ENCODE data around the gene ATP10B. TPM values are rescaled to one million over a fixed set of nuclear protein-coding genes. Genes with fewer than 3 reads are reported as not detected.

The ATP10B gene
- total RNA-seq, 1 donor, result under 0.01 TPM

DNA sequence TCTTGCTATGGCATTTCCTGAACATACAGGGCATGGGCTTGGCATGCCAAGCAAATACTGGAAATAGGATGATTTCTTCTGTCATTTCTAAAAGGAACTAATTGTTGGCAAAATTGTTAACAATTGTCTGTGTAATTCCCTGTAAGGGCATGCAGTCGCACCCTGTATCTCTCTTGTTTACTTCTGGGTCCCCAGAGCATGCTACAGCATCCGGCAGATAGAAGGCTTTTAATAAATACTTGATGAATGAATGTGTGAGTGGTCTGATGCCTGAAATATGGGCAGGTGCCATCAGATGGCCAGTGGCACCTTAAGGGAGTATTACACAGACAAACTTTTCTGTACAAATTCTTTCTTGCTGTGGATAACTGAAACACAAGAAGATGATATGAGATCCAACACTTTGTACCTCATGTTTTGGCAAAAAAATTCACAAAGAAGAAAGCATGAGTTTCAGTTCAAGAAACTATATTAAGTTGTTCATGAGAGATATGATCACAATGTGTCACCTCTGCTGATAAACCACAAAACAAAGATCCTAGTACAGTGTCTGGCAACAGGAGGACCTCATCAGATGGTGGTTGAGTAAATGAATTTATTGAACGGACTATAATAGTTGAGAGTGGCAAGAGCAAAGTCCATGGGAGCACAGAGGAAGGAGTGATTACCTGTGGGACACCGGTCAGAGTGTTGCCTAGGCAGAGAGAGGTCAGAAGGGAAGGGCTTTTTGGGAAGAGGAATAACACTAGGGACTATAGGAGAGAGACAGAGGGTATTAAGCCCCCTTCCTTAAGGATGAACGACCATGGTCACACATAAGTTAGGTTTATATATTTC is 194.2 kb downstream of the ATP10B start:
- no peak overlapping the region for H3K4me3 ChIP-seq (ENCODE audit: low read length)
- no peaks in the 10 kb centered on the region for H3K9me3 ChIP-seq (ENCODE audit: low read depth, low read length)
- H3K4me1 ChIP-seq (ENCODE audit: insufficient read depth, low read length), result no peaks in the 10 kb centered on the region
- no peaks in the 10 kb centered on the region for H3K27me3 ChIP-seq (ENCODE audit: insufficient read depth, low read length)

DNA sequence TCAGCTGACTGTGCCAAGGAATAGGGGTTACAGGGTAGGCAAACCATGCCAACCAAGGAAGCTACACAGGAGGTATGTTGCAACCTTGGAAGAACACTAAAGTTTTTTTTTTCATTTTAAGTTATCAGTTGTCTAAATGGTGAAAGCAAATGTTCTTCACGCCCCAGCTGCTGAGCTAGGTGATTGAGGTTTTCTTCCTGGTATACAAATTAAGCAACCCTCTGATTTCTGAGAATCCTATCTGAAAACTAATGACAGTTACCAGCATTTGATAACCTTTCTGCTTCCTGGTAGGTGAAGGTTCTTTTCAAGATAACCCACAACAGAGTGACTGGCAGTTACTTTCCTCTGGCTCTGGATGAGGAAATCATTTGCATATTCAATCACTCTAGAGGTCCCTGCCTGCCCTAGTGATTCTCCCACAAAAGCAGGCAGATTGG is 194.9 kb downstream of the ATP10B start:
- H3K4me3 ChIP-seq (ENCODE audit: low read length), result no peak overlapping the region
- no peaks in the 10 kb centered on the region for H3K9me3 ChIP-seq (ENCODE audit: low read depth, low read length)
- H3K27me3 ChIP-seq (ENCODE audit: insufficient read depth, low read length), result no peaks in the 10 kb centered on the region
- H3K4me1 ChIP-seq (ENCODE audit: insufficient read depth, low read length), result no peaks in the 10 kb centered on the region

DNA sequence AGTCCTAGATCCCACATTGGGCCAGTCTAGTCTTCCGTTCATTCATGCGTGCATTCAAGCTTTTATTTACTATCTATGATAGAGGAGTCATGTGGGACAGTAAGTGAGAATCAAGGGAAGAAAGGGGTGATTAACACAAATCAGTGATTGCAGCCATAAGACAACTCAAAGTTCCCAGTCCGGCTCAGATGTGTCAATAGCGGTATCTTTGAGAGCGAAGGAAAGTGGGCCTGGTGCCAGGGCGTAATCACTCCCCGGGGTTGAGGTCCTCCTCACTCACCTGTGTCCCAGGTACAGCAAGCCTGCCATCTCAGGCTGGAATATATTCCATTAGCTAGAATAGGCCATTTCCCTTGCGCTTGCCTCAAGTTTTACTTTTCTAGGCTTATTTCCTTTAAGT is 196.3 kb downstream of the ATP10B start:
- Histone ChIP-seq H3K4me3 (ENCODE audit: low read length) (no peak overlapping the region), H3K27me3 (ENCODE audit: insufficient read depth, low read length) (no peaks in the 10 kb centered on the region), H3K4me1 (ENCODE audit: insufficient read depth, low read length) (no peaks in the 10 kb centered on the region), H3K9me3 (ENCODE audit: low read depth, low read length) (no peaks in the 10 kb centered on the region)

DNA sequence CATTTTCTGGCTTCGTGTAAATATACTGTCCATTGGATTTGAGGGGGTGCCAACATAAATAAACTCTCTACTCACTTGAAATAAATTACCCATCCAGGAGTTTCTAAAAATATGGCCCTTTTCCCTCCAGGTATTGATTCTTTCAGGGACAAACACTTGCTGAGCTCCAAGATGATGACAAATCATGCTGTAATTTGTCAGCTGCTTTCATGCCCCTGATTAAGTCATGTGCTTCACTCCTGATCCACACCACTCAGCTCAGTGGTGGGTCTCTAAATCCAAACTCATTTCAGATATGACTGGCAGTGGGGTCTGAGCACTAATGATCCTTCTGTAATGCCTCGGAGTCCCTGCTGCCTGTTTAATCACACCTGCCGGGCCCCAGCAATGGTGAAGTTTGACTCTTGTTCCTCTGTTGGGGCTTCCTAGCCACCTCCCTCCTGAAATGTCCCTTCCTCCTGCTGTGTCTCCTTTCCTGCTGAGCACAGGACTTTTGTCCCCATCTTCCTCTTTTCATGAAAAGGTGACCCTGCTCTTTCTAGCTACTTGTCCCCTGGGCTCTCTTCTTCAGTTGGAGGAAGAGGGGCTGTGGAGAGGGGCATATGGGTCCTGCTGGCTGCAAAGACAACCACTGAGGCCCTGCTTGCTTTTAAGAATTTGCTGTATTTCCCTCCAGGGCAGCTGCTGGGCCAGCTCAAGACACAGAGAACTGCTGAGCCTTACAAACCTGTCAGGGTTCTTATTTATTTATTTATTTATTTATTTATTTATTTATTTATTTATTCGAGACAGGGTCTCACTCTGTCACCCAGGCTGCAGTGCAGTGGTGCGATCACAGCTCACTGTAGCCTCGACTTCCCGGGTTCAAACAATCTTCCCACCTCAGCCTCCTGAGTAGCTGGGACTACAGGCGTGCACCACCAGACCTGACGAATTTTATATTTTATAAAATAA is 200.0 kb downstream of the ATP10B start:
- Histone ChIP-seq H3K4me3 (ENCODE audit: low read length) (no peak overlapping the region), H3K4me1 (ENCODE audit: insufficient read depth, low read length) (no peaks in the 10 kb centered on the region), H3K9me3 (ENCODE audit: low read depth, low read length) (no peaks in the 10 kb centered on the region)

DNA sequence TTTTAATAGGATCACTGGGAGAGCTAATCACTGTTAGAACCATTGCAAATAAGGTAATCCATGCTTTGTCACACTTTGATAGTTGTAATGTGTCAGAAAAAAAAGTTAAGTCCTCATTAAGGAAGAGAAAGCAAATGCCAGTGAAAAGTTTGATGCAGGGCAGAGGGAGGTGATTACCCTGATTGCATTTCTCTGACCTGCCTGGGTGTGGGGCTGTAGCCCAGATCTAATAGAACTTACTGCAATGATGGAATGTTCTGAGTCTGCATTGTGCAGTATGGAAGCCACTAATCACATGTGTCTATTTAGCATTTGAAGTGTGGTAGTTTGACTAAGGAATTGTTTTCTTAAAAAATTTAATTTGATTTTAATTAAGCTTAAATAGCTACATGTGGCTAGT is 202.7 kb downstream of the ATP10B start:
- H3K4me3 ChIP-seq (ENCODE audit: low read length), result no peak overlapping the region
- H3K27me3 ChIP-seq (ENCODE audit: insufficient read depth, low read length), result no peaks in the 10 kb centered on the region
- H3K4me1 ChIP-seq (ENCODE audit: insufficient read depth, low read length), result no peaks in the 10 kb centered on the region
- H3K9me3 ChIP-seq (ENCODE audit: low read depth, low read length), result no peaks in the 10 kb centered on the region

More for the DNA sequence above, 200.0 kb downstream of the ATP10B start:
- no peaks in the 10 kb centered on the region for H3K27me3 ChIP-seq (ENCODE audit: insufficient read depth, low read length)

DNA sequence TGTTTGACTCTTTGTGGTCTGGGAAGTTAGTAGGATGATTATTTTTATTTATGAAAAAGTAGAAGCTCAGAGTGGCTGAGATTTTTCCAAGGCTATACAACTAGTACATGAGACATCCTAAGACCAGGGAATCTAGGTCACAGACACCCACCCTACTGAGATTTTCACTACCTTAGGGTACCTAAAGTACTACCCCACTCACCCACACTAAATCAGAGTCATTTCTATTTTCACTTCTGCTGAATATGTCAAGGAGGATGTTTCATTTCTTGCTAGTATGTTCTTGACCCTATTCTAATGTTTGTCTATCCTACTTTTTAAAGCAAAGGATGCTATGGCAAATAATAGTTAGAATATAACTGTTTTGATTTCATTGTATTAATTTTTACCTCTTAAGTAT is 206.0 kb downstream of the ATP10B start:
- no peak overlapping the region for H3K4me3 ChIP-seq (ENCODE audit: low read length)
- no peaks in the 10 kb centered on the region for H3K27me3 ChIP-seq (ENCODE audit: insufficient read depth, low read length)
- no peaks in the 10 kb centered on the region for H3K9me3 ChIP-seq (ENCODE audit: low read depth, low read length)
- H3K4me1 ChIP-seq (ENCODE audit: insufficient read depth, low read length), result no peaks in the 10 kb centered on the region

DNA sequence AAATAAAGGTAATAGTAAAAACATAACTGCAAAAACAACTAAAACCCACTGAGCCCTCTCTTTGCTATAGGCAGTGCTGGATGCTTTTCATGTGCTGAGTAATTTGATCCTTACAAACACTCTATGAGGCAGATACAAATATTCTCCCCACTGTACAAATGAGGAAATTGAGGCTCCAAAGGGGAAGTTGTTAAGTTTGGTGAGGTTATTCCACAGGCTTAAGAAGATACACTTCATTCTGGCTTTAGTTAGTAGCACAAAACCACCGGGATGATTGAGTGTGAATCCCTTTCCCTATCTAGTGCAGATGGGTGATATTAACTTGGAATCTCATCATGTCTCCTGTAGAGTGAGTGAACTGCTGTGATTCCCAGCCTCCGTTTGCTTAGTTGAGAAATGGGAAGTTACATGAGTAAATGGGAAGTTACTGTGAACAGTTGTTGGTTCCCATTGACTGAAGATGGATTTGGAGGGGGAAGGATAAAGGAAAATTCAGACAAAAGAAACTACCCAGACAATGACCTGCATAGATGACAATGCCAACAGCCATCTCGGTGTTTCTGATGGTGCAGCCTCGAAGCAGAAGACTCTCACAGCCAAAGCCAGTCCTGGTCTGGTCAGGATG is 208.3 kb downstream of the ATP10B start:
- H3K4me3 ChIP-seq (ENCODE audit: low read length), result no peak overlapping the region
- no peaks in the 10 kb centered on the region for H3K9me3 ChIP-seq (ENCODE audit: low read depth, low read length)
- no peaks in the 10 kb centered on the region for H3K4me1 ChIP-seq (ENCODE audit: insufficient read depth, low read length)
- H3K27me3 ChIP-seq (ENCODE audit: insufficient read depth, low read length), result no peaks in the 10 kb centered on the region

DNA sequence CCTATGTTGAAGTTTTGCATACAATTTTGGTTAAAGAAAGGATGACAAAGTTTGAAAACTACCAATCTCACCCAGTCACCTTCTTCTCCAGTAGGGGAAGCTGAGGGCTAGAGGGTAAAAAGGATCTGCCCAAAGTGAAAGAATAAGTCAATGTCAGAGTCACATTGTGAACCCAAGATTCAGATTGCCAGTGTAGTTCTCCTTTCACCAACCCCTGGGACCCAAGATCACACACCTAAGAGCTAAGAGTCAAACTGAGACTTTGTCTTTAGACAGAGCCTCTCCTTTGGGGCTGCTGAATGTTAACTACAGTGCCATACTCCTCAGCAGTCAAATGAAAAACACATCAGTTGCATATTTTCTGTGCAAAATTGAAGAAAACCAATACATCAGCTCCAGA is 210.6 kb downstream of the ATP10B start:
- no peaks in the 10 kb centered on the region for H3K4me1 ChIP-seq (ENCODE audit: insufficient read depth, low read length)
- H3K27me3 ChIP-seq (ENCODE audit: insufficient read depth, low read length), result no peaks in the 10 kb centered on the region
- H3K4me3 ChIP-seq (ENCODE audit: low read length), result no peak overlapping the region
- no peaks in the 10 kb centered on the region for H3K9me3 ChIP-seq (ENCODE audit: low read depth, low read length)

DNA sequence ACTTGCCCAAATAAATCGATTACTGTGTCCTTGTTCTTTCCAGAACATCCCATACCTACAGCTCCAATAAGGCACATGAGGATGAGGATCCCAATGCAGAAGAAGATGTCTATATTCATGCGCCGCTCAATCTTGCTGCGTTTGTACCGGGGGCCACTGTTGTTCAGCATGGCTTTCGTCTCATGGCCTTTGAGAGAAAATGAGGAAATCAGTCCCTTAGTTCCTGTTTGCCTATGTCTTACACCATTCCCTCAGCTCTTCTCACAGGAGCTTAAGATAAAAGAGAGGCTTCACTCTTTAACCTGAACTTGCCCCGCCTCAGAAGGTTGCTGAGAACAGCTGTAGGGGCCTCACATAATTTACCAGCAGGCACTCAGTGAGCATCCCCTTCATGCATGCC is 211.6 kb downstream of the ATP10B start:
- Histone ChIP-seq H3K4me3 (ENCODE audit: low read length) (no peak overlapping the region), H3K27me3 (ENCODE audit: insufficient read depth, low read length) (no peaks in the 10 kb centered on the region), H3K4me1 (ENCODE audit: insufficient read depth, low read length) (no peaks in the 10 kb centered on the region), H3K9me3 (ENCODE audit: low read depth, low read length) (no peaks in the 10 kb centered on the region)

DNA sequence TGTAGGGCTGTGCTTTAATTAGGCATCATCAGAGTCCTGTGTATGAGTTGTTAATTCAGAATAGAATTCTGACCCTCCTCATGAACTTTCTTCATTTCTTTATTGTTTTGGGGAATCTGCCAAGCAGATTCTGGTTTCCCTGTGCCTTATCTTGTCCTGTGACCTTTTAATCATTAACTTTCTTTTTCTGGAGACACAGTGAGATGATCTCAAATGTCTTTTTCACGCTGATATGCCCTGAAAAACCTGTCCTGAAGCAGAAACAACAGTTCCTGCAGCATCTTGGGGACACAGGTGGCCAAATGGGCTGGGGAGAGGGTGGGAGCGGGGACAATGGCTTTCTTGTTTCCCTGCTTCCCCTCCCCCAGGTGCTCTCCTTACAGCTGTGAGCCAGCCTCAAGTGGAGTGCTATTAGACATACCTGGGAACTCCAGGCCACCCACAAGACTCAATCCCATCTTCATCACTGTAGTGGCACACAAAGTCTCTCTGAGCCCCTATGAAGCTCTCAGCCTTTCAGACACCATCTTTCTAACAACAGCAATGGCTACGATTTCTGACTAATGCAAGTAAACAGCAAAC is 213.8 kb downstream of the ATP10B start:
- H3K4me3 ChIP-seq (ENCODE audit: low read length), result no peak overlapping the region
- no peaks in the 10 kb centered on the region for H3K27me3 ChIP-seq (ENCODE audit: insufficient read depth, low read length)
- no peaks in the 10 kb centered on the region for H3K4me1 ChIP-seq (ENCODE audit: insufficient read depth, low read length)
- no peaks in the 10 kb centered on the region for H3K9me3 ChIP-seq (ENCODE audit: low read depth, low read length)

DNA sequence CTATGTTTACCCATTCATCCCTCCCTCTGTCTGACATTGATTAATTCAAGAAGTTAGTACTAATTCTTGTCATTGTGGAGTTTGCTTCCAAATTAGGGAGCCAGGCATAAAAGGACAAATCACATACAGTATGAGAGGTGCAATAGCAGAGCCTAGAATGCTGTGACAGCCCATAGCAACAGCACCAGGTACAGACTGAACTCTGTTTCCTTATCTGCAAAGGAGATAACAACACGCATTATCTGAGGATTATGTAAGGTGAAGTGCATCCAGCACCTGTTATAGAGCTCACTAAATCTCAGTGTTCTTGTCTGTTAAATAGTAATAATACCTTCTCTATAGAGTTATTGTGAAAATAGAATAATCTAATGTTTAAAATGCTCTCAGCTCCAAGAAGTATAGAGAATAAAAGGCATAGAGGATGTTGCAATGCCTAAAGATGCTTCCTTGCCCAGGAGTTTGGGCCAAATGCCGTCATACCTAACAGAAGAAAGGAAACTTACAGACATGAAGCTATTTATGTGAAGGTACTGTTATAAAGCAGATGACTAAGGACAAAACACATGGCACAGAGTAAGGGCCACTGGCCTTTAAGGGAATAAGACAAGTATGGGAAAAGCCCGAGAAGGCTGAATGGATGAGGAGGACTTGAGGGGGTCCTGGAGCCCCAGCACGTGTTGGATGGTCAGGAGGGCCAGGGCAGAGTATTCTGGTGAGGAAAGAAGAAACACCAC is 214.5 kb downstream of the ATP10B start:
- no peaks in the 10 kb centered on the region for H3K9me3 ChIP-seq (ENCODE audit: low read depth, low read length)
- no peak overlapping the region for H3K4me3 ChIP-seq (ENCODE audit: low read length)
- H3K27me3 ChIP-seq (ENCODE audit: insufficient read depth, low read length), result no peaks in the 10 kb centered on the region
- no peaks in the 10 kb centered on the region for H3K4me1 ChIP-seq (ENCODE audit: insufficient read depth, low read length)

DNA sequence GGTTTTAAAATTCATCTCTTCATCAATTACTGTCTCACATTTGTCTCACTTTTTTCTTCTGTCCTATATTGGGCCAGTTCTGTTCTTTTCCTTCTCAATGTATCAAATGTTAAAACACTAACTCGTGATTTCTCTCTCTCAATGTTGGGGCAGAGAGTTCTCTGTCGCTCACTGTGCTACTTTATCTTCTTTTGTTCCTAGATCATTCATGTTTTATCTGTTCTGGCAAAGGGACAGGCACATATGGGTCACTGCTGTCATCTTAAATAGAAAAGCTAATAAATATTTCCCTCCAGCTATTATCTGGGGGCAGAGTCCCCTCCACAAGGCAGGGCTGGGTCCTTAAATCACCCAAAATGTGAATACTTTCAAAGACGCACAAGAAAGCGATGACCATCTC is 216.3 kb downstream of the ATP10B start:
- Histone ChIP-seq H3K27me3 (ENCODE audit: insufficient read depth, low read length) (no peaks in the 10 kb centered on the region), H3K4me1 (ENCODE audit: insufficient read depth, low read length) (no peaks in the 10 kb centered on the region), H3K4me3 (ENCODE audit: low read length) (no peak overlapping the region)

DNA sequence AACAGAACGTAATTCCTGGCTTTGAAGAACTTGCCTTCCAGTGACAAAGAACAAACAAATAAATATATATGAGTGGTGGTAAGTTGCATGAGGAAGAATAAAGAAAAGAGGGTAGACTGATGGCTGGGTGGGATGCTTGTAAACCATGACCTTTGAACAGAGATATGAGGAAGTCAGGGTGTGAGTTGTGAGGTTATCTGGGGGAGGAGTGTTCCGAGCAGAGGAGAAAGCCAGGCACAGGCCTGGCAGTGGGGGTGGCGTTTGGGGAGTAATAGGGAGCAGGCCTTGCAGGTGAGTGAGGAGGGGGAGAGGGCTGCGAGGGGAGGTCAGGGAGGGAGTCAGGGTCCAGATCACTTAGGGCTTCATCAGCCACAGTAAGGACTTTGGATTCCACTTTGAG is 217.0 kb downstream of the ATP10B start:
- Histone ChIP-seq H3K4me3 (ENCODE audit: low read length) (no peak overlapping the region), H3K27me3 (ENCODE audit: insufficient read depth, low read length) (no peaks in the 10 kb centered on the region)

More for the DNA sequence above, 216.3 kb downstream of the ATP10B start:
- no peaks in the 10 kb centered on the region for H3K9me3 ChIP-seq (ENCODE audit: low read depth, low read length)

DNA sequence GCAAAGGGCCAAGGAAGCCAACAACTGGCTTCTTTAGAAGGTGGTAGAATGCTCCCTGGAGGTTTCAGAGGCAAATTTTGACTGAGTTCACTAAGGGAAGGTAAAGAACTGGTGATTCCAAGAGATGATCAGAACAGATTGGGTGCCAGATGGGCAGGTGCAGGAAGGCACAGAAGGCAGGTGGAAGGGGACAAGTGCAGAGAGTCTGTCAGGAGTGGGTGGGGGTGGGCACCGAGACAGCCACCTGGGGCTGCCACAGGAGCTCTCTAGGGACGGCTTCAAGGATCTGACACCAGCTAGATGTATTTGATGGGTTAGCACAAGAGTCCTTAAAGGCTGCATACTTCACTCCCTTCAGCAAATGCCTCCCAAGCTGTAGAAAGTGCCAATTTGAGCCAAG is 223.0 kb downstream of the ATP10B start:
- no peak overlapping the region for H3K4me3 ChIP-seq (ENCODE audit: low read length)
- H3K9me3 ChIP-seq (ENCODE audit: low read depth, low read length), result no peaks in the 10 kb centered on the region
- no peaks in the 10 kb centered on the region for H3K4me1 ChIP-seq (ENCODE audit: insufficient read depth, low read length)
- no peaks in the 10 kb centered on the region for H3K27me3 ChIP-seq (ENCODE audit: insufficient read depth, low read length)

More for the DNA sequence above, 217.0 kb downstream of the ATP10B start:
- Histone ChIP-seq H3K9me3 (ENCODE audit: low read depth, low read length) (no peaks in the 10 kb centered on the region), H3K4me1 (ENCODE audit: insufficient read depth, low read length) (no peaks in the 10 kb centered on the region)
